ENCODE data around the gene ARRDC3.
A peak's percentile ranks its signal among the peaks of the same experiment; 100 is the strongest.
"Not testable (repeated sequence)": the region's sequence is repeated elsewhere in the genome, so short reads cannot be mapped to it uniquely, and the experiment has no call there.

The ARRDC3 gene, protein sequence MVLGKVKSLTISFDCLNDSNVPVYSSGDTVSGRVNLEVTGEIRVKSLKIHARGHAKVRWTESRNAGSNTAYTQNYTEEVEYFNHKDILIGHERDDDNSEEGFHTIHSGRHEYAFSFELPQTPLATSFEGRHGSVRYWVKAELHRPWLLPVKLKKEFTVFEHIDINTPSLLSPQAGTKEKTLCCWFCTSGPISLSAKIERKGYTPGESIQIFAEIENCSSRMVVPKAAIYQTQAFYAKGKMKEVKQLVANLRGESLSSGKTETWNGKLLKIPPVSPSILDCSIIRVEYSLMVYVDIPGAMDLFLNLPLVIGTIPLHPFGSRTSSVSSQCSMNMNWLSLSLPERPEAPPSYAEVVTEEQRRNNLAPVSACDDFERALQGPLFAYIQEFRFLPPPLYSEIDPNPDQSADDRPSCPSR

DNA sequence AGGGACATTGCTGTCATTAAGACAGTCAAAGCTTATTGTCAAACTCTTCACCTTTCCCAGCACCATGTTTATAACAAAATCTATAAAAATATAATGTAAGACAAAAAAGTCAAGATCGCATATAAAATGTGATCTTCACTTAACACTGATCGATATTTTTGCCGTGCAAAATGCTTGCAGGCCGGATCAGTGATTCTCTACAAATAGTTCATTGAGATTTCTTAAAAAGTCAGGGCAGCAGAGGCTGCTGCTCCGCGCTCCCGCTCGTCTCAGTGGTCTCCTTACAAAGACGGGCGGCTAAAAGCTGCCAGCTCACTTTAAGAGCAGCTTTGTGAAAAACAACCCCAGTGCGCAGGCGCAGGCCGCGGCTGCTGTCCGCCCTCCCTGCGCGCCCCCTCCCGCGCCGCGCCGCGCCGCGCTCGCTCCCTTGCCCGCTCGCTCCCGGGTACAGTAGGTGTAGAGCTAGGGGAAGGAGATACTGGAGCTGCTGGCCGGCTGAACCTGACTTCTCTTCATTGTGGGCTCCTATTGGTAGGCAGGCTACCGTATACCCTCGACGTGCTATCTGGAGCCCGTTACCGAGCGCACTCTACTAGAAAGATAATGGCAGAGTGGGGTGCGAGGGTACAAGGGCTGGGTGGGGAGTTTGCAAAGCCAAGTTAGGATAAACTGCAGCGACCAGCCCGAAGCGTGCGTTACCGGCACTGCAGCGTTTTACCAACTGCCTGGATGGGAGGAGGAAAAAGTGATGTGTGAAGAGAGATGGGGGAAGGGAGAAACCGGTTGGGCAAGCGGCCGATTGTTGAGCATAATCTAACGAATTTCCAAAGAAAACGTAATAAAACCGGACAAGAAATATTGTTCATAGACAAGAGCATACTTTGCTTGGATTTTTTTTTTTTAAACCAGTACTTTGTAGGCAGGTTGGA is at the start of gene ARRDC3:
Gene ARRDC3, minus strand, starts transcription at position 291 of the 929 bp plus-strand sequence. Its CDS starts 225 bp downstream, at position 66.
- DNase-seq, result peak; percentile 98

DNA sequence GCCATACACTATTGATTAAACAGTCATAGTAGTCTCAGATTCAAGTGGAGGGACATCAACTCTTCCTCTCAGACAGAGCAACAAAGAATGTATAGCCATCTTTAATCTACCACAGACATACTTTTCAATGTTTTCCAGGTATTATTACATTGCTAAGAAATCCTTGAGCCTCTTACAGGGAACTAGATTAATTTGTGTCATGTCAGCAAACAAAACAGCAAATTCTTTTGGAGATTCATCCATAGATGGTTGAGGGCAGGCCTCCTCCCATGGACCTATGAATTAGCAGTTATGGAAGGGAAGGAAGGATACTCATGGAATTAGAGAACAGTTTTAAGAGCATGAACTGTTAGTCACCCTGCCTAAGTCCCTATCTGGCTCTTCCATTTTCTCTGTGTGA is 47.8 kb upstream of the ARRDC3 start:
- DNase-seq, result no peak

DNA sequence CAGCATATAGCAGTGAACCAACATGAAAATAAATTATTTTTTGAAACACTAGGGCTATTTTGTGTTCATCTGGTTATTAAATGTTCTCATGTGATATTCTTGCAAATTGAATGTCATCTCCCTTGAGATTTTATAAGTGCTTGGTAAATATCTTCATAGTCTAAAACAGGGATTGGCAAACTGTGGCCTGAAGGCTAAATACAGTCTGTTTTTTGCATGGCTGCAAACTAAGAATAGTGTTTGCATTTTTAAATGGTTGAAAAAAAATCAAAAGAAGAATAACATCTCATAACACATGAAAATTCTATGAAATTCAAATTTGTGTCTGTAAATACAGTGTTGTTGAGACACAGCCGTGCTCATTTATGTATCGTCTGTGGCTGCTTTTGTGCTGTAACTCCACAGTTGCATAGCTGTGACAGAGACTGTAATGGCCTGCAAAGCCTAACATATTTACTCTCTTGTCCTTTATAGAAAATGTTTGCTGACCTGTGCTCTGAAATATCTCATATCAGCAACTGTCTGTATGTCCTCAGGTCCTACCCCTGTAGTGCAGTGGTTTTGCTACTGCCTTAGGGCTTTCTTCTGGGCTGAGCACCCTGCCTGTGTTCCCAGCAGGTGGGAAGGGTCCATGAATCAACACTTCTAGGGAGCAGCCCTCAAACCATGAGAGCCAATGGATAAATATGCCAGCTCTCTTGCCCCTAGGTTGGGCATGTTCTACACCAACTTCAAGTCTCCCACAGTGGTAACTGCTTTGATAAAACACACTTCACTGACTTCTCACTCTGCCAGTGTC is 41.7 kb upstream of the ARRDC3 start:
- DNase-seq, result no peak

DNA sequence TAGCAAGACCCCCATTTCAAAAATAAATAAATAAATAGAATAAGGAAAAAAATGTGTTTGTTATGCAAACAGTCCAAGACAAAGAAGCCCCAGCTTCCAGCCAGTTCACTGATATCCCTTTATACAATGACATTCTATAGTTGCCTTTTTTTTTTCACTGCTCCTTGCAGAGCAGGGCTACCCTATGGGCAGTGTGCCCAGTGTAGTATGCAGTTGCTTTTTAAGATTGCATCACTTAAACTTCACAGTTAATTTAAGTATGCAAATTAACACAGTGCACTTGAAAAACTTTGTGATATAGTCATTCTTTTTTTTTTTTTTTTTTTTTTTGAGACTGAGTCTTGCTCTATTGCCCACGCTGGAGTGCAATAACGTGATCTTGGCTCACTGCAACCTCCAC is 40.8 kb upstream of the ARRDC3 start:
- no peak for DNase-seq

DNA sequence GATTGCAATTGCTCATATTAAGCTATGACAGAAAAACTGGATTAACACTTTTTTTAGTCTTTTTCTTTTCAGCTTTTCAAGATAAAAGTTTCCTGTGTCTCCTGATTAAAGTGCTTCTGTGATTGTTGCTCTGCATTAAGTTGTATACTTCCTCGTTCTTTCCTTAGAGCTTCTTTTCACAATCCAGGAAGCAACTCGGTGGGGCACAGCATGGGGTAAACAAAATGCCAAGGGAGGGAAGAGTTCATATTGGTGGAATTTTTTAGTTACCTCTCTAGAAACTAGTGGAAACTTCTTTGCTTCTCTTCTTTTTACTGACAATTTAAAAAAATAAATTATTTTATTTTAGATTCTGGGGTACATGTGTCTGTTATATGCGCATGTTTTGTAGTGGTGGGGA is 37.8 kb upstream of the ARRDC3 start:
- DNase-seq, result no peak

DNA sequence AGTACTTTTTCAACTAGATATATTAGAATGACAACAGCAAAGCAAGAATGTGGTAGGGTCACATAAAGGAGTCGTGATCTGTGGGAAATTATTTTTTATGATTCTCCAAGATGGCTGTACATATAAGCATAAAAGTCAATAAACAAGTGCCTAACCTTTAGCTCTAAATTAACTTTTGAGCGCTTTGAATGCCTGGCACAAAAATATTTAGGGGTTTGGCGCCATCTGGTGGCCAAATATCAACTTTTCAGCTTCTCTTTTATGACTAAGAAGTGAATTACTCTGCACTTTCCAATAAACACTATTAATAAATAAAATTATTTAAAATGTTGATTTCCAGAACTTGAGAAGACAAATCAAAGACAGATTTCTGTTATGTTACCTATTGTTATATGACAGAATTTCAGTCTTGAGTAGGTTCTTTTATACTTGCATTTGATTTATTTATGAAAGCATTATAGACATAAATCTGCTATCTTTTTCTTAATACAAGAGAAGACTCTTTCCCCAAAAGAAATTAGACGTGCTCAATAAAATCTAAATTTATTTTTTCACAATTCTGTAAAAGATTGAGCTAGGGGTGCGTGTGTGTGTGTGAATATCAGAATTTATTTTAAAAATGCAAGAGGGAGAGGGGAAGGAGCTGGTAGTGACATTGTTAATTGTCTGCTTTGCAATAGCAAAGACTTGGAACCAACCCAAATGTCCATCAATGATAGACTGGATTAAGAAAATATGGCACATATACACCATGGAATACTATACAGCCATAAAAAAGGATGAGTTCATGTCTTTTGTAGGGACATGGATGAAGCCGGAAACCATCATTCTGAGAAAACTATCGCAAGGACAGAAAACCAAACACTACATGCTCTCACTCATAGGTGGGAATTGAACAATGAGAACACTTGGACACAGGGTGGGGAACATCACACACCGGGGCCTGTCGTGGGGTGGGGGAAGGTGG is 36.7 kb upstream of the ARRDC3 start:
- peak; percentile 89 for DNase-seq

DNA sequence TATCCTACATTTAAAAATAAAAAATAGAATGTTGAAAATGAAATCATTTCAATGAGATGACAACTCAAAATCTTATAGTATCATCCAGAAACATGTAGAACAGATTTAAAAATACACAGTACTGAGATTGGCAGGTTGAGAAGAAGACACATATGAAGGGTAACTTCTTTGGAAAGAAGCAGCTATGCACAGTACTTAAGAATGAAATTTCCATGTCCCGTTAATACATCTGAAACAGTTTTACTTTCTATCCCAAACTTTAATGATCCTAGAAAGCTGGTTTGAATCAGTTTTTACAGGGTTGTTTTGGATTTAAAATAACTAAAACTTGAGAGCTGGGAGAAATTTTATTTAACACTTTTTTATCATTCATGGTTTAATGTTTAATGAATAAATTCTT is 36.0 kb upstream of the ARRDC3 start:
- no peak for DNase-seq

DNA sequence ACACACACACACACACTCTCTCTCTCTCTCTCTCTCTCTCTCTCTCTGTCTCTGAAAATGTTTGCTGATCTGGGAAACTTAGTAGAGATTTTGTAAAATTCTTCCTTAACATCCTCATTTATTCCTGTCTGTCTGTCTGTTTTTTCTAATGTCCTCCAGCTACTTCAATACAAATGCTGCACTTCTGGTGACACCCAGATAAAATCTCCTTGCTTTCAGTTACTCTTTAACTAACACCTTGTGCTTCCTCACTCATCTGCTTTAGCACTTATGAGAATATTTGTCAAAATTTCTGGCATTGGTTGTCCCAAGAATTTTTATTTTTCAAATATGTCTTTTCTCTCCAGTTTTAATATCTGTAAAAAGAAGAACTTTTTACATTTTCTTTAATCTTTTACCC is 35.0 kb upstream of the ARRDC3 start:
- no peak for DNase-seq

DNA sequence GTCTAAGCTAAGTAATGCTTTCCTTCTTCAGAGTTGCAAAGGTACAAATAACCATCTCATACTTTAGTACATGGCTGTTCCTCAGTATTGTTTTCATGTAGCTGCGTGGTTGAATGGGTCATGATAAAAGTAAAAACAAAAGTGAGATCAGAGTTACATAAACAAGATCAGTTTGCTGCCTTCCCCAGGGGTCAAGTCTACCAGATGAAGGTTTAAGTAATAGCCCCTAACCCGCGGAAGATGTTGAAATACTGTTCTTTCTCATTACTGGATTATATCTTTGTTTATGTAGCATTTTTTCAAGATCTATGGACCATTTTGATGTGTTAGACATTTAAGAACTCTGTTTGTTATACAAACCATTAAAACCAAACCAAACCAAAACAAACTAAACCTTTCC is 34.1 kb upstream of the ARRDC3 start:
- DNase-seq, result no peak

DNA sequence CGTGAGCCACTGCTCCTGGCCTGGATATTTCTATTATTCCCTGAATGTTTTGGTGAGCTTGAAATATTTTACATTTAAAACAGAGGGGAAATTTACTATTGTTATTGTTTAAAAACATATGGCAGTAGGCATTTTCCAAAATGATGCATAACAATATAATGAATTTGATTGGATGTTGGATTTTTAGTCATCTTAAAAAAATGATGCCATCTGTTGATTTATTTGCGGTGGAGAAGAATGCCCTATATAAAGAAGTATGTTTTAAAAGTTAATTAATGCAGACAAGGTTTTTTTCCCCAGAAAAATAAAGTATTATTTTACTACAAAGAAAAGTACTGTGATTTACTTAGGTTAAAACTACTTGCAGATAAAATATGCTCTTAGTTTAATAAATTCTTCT is 33.4 kb upstream of the ARRDC3 start:
- no peak for DNase-seq

DNA sequence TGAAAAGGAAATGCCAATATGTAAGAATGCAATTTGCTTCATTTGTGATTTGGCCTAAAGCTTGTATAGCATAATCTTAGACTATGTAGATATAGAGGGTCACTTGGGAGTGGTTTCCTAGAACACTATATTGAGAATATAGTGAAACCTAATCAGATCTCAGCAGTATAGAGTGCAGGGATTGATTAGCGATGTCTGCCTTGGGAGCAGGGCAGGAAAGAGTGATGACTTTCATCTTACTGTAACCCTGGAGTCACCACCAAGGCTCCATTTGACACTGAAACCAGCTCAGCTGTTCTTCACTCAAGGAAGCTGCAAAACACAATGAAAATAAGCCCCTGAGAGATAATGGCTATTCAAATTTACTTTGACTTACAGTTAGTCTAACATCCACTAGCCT is 26.2 kb upstream of the ARRDC3 start:
- DNase-seq, result no peak

DNA sequence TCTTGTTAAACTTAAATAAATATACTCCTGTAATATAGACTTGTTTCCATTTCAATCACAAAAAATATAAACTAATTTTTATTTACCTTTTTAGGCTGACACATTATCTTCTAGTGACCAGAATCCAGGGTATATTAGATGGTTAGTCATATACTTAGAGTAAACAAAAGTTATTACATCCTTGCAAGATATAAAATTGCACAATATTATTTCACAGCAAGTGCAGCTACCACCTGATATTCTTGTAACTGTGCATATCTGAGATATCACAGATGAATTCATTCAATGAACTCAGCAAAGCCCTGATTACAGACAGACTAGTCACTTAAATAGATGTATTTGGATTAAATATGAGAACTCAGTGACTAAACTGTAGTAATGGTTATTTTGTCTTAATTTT is 25.6 kb upstream of the ARRDC3 start:
- no peak for DNase-seq

DNA sequence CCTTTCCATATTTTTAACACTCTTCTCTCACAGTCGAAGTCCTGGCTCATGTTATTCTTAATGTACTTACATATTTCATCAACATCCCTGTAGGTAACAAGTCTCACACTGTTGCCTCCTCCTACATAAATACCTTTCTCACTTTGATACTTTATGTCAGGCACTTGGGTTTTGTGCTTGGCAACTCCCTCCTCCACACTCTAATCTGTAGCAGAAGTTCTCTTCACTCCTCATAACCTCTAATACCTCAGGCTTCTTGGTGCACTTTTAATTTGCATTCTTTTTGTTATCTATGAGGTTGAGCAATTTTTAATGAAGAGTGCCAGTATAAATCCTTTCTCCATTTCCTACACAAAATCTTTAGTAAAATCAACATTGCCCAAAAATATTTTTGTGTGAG is 24.1 kb upstream of the ARRDC3 start:
- no peak for DNase-seq

DNA sequence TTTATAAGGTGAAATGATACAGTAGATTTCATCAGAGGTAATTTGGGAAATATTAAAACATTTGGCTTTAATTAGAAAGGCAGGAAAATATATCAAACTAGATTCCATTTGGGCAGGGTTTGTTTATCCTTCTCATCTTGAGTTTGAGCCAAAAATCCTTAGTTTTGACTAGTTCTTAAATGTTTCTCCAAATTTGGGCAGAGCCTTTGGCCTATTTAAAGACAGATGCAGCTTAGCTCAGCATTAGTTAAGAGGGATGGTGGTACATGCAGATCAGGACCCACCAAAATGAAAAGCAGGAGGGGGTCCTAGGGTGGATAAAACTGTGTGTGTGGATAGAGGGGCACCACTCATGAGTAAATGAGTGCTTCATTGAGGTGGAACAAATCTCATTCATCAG is 20.3 kb upstream of the ARRDC3 start:
- no peak for DNase-seq

DNA sequence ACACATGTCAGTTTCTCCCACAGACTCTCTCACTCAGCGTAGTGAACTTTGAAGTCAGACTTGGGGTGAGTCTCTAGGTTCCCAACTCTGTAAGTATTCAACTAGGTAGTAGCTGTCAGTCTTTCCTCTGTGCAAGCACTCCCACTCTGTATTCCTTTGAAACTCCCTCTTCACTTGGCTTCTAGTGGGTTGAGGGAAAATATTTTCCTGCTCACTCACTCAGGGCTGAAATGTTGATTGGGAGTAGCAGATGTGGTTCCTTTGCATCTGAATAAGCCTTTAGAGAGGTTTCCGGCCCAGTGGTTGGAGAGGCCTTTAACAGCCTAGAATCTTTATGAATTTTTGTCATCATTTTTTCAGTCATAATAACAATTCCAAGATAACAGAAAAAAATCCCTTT is 18.1 kb upstream of the ARRDC3 start:
- no peak for DNase-seq

DNA sequence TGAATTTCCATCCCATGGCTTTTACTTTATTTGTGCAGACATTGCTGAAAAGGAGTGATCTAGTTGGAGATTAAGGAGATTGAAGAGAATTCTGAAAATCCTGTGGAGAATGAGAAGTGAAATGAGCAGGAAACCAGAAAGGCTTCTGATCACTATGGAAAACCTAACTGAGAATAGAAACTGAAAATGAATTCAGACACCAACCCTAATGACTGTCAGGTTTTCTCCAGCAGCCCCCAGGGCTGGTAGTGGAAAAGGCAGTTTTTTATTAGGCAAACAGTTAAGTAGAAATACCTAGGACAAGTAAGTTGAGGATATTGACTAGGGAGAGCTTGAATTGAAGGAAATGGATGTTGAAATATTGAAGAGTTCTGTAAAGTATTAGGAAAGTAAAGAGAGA is 14.7 kb upstream of the ARRDC3 start:
- no peak for DNase-seq

DNA sequence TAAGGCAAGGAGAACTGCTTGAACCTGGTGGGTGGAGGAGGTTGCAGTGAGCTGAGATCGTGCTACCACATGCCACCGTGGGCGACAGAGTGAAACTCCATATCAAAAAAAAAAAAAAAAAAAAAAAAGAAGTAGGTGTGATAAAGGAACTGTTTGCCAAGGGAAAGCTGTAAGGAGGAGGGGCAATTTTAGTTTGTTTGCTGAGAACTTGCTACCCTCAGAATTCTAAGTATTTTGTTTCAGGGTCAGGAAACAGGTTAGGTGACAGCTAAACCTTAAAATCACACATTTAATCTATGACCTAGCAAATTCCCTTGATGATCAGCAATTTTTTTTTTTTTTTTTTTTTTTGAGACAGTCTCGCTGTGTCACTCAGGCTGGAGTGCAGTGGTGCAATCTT is 7.2 kb upstream of the ARRDC3 start:
- no peak for DNase-seq

DNA sequence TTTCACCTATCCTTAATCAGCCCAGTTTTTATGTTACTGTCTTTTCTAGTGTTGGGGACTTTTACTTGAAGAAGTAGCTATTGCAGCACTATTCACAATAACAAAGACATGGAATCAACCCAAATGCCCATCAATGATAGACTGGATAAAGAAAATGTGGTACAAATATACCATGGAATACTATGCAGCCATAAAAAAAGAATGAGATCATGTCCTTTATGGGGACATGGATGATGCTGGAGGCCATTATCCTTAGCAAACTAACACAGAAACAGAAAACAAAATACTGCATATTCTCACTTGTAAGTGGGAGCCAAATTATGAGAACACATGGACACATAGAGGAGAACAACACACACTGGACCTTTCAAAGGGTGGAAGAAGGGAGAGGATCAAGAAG is 6.4 kb upstream of the ARRDC3 start:
- not testable (repeated sequence) for DNase-seq

DNA sequence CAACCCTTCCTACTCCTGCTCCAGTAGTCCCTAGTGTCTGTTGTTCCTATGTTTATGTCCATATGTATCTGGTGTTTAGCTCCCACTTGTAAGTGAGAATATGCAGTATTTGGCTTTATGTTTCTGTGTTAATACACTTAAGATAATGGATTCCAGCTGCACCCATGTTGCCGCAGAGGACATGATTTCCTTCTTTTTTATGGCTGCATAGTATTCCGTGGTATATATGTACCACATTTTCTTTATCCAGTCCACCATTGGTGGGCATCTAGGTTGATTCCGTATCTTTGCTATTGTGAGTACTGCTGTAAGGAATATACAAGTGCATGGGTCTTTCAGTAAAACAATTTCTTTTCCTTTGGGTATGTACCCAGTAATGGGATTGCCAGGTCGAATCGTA is 5.2 kb upstream of the ARRDC3 start:
- no peak for DNase-seq

DNA sequence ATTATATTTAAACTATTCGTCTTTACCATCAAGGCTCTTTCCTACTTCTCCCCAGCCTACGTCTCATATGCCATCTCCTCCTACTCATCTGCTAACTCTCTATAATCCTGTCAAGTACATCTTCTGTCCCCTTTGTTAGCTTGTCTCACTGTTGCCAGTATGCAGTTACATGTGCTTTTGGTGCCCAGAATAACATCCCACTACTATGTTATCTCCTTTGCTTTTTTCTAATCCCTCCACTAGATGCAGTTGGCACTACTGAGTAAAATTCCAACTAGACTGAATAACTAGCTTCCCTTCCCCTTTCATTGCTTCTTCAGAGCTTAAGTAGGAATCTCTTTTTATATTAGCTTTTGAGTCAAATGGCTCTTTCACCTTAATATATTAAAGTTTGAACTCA is 3.0 kb upstream of the ARRDC3 start:
- DNase-seq, result no peak

DNA sequence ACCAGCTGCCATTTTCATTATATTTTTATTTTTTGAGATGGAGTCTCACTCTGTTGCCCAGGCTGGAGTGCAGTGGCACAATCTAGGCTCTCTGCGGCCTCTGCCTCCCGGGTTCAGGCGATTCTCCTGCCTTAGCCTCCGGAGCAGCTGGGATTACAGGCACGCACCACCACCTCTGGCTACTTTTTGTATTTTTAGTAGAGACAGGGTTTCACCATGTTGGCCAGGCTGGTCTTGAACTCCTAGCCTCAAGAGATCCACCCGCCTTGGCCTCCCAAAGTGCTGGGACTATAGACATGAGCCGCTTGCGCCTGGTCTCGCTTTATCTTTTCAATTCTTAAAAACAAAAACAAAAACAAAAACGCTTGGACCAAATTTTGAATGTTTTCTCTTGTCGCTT is 2.5 kb upstream of the ARRDC3 start:
- DNase-seq, result not testable (repeated sequence)

All from activated effector memory CD4-positive, alpha-beta T cell treated with anti-CD3 and anti-CD28 coated beads, Interleukin-2, amount 50 U/mL, for 16 hours (primary cell).